Sigmoid colon (tissue), 7 donors: ENCODE measurements around the gene MYL3. TPM values are rescaled to one million over a fixed set of nuclear protein-coding genes. Genes with fewer than 3 reads are reported as not detected.

Experiments used
- DNase-seq: peaks from one replicate; pipeline ENCODE4 v3.0.0-alpha.2; 2019
- H3K27ac ChIP-seq, 4 donors: fragments of 200-600 bp; sonication (generic); one replicate each; pipeline ENCODE4 v1.5.1; 2016 to 2019; ENCODE audit warnings: mild to moderate bottlenecking in 1 of 4
- H3K27me3 ChIP-seq, 3 donors: fragments of 200-600 bp; sonication (generic); one replicate each; pipeline ENCODE4 v1.5.1; 2019; ENCODE audit warnings: mild to moderate bottlenecking in 1 of 3
- H3K36me3 ChIP-seq, 4 donors: fragments of 200-600 bp; sonication (generic); one replicate each; pipeline ENCODE4 v1.5.1; 2016 to 2019
- H3K4me1 ChIP-seq, 4 donors: fragments of 200-600 bp; sonication (generic); one replicate each; pipeline ENCODE4 v1.5.1; 2017 to 2019
- H3K4me3 ChIP-seq, 4 donors: fragments of 200-600 bp; sonication (generic); one replicate each; pipeline ENCODE4 v1.5.1; 2017 to 2019; ENCODE audit warnings: mild to moderate bottlenecking in 2 of 4, moderate library complexity in 1 of 4
- H3K9me3 ChIP-seq, 4 donors: fragments of 200-600 bp in 3 of 4; sonication (generic) in 3 of 4; one replicate each; pipeline versions ENCODE4 v1.5.1 to v1.6.1; 2013 to 2019
- EP300 ChIP-seq, 4 donors: sonication (generic); formaldehyde crosslinking; IDR thresholded peaks; one replicate each; pipeline ENCODE4 v1.6.1; 2017; ENCODE audit warnings: antibody characterized with exemption in 4 of 4
- POLR2A ChIP-seq, 2 donors: fragments of 450-650 bp; IDR thresholded peaks; one replicate each; pipeline ENCODE4 v1.6.1; 2016; ENCODE audit warnings: antibody characterized with exemption in 2 of 2, mild to moderate bottlenecking in 2 of 2, moderate library complexity in 2 of 2
- POLR2AphosphoS5 ChIP-seq, 4 donors: sonication (generic); formaldehyde crosslinking; IDR thresholded peaks; one replicate each; pipeline ENCODE4 v1.6.1; 2017; ENCODE audit warnings: antibody characterized with exemption in 4 of 4
- WGBS, 2 donors: extraction: QIAGEN DNeasy Blood & Tissue Kit; methylation state at CpG; one replicate each; pipeline ENCODE4 v1.1.7; 2013; 5-methylcytosine and 5-hydroxymethylcytosine counted together
- intact Hi-C: fragments of 100-400 bp; cut with DNase I; formaldehyde crosslinking; loops from one replicate; pipeline ENCODE4 v1.15.1; 2023
- polyA plus RNA-seq, 3 donors: library from polyadenylated mRNA; stranded (reverse); fragments of 200-250 nt; gene quantifications; one replicate each; pipeline ENCODE4 v1.2.3, GENCODE V29; 2013
- total RNA-seq, 4 donors: library from RNA; depleted of rRNA; stranded (reverse); fragments of >200 nt; gene quantifications; one replicate each; pipeline ENCODE4 v1.1.0, GENCODE V29; 2016
- TF ChIP-seq, protein P1 (sequence below), 4 experiments: fragments of 450-650 bp in 3 of 4; fragments of 200-600 bp in 1 of 4; IDR thresholded peaks; one replicate each; pipeline ENCODE4 v1.5.1; 2016 to 2019; ENCODE audit warnings: antibody characterized with exemption in 4 of 4, mild to moderate bottlenecking in 3 of 4, moderate library complexity in 2 of 4
- donor health status: healthy with polysubstance abuse.
- donor health status: Bipolar disorder and iron deficiency.
- donor health status: healthy.

MYL3 gene
- total and polyA plus RNA-seq, 7 donors = 1.5 to 11.8 (median 3.9) TPM

DNA sequence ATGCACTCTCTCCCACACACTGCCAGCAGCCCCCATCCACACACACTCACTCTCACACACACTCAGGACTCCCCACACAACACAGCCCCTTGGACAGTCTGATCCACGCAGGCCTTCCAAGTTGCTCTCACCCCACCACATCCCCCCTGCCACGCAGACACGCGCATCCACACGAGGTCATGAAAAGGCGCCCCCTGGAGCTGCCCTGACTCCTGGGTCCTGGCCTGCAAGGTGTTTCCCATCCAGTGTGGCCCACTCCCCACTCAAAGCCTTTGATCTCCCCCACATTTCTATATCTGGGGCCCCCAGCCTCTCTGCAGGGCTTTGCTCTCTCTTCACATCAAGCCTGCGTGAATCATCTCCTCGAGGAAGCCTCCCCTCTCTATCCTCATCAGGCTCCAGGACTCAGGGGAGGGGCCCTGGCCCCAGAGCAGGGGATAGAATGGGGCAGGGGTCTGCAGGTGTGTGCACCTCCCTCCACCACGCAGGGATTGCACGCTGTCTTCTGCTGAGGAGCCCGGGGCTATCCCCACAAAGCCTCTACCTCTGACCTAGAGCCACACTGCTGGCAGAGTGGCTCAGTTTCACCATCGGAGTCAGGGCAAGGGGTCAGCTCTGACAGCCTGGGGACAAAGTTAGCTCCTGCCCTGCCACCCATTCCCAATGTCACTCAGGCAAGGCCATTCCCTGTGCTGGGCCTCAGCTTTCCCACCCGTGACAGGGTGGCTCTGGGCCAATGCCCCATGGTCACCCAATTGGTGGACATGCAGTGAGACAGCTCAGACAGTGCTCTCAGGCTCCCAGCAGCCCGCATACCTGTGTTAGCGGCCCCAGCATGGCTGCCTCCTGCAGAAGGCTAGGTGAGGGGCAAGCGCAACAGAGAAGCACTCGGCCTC, 6.4 kb downstream of the MYL3 start:
- Histone ChIP-seq H3K4me3 (no peak overlapping the region), H3K36me3 (no peaks in the 10 kb centered on the region), H3K27me3 (no peaks in the 10 kb centered on the region), H3K27ac (no peak overlapping the region), H3K4me1 (no peaks in the 10 kb centered on the region), H3K9me3 (no peaks in the 10 kb centered on the region)
- TF ChIP-seq POLR2A (IDR thresholded peaks at IDR 0.05) (no peak), POLR2AphosphoS5 (IDR thresholded peaks at IDR 0.05) (no peak), EP300 (IDR thresholded peaks at IDR 0.05) (no peak)
- TF ChIP-seq, protein P1, sequence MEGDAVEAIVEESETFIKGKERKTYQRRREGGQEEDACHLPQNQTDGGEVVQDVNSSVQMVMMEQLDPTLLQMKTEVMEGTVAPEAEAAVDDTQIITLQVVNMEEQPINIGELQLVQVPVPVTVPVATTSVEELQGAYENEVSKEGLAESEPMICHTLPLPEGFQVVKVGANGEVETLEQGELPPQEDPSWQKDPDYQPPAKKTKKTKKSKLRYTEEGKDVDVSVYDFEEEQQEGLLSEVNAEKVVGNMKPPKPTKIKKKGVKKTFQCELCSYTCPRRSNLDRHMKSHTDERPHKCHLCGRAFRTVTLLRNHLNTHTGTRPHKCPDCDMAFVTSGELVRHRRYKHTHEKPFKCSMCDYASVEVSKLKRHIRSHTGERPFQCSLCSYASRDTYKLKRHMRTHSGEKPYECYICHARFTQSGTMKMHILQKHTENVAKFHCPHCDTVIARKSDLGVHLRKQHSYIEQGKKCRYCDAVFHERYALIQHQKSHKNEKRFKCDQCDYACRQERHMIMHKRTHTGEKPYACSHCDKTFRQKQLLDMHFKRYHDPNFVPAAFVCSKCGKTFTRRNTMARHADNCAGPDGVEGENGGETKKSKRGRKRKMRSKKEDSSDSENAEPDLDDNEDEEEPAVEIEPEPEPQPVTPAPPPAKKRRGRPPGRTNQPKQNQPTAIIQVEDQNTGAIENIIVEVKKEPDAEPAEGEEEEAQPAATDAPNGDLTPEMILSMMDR (IDR thresholded peaks at IDR 0.05) = no peak
- WGBS, 2 donors = 85 to 91% methylated on average over 17 of the region's 17 CpGs
- intact Hi-C loops = no loop called here
- DNase-seq = peak; percentile 46

DNA sequence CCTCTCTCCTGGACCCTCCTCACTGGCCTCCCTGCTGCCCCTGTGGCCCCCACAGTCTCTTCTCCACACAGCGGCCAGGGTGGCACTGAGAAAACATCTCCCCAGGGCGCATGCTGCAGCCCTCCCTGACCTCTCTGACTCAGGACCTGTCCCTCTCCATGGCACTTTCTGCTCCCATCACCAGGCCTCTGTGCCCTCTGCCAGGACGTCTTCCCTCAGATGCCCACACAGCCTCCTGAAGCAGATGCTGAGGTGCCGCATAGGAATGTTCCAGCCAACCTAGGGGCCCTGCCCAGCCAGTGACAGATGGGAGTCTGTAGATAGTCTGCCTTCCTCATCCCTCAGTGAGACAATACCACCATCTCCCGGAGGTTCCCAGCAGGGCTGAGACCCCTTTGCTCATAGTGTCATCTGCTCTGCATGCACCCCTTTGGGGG, 8.7 kb downstream of the MYL3 start:
- intact Hi-C loops = no loop called here

DNA sequence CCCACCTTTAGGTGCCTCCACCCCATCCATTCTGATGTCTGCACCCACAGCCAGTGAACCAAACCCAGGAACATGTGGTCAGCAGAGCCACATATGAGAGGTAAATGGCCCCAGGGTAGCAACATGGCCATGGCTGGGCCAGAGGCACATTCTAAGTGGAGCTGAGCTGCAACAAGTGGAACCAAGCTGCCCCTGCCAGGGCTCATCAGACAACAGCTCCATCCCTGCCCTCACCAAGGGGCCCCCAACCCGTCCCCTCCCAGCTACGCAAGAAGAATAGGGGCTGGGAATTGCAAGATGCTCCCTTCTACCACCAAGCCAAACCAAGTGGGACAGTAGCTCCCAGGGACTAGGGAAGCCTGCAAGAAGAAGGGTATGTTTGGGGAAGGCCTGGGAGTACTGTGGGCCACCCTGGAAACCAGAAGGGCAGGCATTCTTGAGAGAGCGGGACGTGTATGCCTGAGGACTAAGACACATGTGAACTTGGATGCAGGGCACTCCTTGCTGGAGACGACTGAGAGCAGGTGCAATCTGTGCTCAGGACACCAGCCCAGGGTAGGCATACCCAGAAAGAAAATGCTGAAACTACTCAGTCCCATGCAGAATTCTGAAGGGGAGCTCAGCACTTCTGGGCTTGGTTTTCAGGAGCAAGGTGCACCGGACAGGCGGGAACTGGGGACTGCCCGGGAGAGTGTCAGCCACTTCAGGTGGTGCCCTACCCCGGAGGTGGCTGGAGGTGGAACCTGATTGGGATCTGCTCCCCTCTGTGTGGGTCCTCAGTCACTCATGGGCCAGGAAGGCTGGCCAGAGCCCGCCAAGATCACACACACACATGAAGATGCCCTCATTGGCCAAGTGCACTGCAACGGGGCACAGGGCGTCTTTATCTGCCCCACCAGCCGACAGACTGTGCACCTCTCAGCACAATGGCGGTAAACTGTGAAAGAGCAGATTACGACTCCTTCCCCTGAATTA, 9.5 kb downstream of the MYL3 start:
- Histone ChIP-seq H3K36me3 (no peaks in the 10 kb centered on the region), H3K4me1 (no peaks in the 10 kb centered on the region), H3K27ac (no peak overlapping the region), H3K4me3 (no peak overlapping the region), H3K9me3 (no peaks in the 10 kb centered on the region), H3K27me3 (no peaks in the 10 kb centered on the region)
- WGBS, 2 donors = 85 to 90% methylated on average over 15 of the region's 15 CpGs
- TF ChIP-seq, protein P1 (IDR thresholded peaks at IDR 0.05) = no peak
- no peak for TF ChIP-seq EP300 (IDR thresholded peaks at IDR 0.05)
- intact Hi-C loops = no loop called here
- peak; percentile 34 for DNase-seq

More for the DNA sequence above, 8.7 kb downstream of the MYL3 start:
- DNase-seq = peak; percentile 37
- no peaks in the 10 kb centered on the region for H3K9me3 ChIP-seq
- no peaks in the 10 kb centered on the region for H3K4me1 ChIP-seq
- 84 to 91% methylated on average over 5 of the region's 5 CpGs for WGBS, 2 donors
- no peaks in the 10 kb centered on the region for H3K36me3 ChIP-seq
- H3K4me3 ChIP-seq = no peak overlapping the region
- no peaks in the 10 kb centered on the region for H3K27me3 ChIP-seq
- TF ChIP-seq EP300 (IDR thresholded peaks at IDR 0.05) = no peak
- no peak for TF ChIP-seq POLR2A (IDR thresholded peaks at IDR 0.05)
- TF ChIP-seq, protein P1 (IDR thresholded peaks at IDR 0.05) = no peak
- TF ChIP-seq POLR2AphosphoS5 (IDR thresholded peaks at IDR 0.05) = no peak
- no peak overlapping the region for H3K27ac ChIP-seq

DNA sequence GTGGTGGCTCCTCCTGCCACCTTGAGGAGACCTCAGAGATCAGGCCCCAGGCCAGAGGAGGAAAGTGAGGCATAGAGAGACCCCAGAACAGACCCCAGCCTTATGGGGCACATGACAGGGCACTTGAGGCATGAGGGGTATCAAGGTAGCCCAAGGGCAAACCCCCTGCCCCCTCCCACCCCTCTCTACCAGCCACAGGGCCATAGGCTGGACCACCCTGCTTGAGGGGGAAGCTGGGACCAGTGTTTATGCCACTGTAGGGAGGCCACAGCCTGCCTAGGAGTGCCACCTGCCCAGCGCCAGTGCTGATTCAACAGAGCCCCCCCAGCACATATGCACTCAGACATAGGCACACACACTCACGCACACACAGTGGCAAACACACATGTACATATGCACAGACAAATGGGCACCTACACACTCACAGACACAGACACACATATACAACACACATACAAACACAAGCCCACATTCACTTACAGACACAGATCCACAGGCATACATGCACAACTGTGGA, 10.3 kb downstream of the MYL3 start:
- 95 to 96% methylated on average over 2 of the region's 2 CpGs for WGBS, 2 donors

More for the DNA sequence above, 10.3 kb downstream of the MYL3 start:
- intact Hi-C loops = no loop called here
- no peak overlapping the region for H3K4me3 ChIP-seq
- H3K27me3 ChIP-seq = no peaks in the 10 kb centered on the region
- DNase-seq = no peak
- no peaks in the 10 kb centered on the region for H3K36me3 ChIP-seq
- H3K4me1 ChIP-seq = no peaks in the 10 kb centered on the region
- H3K27ac ChIP-seq = no peak overlapping the region
- TF ChIP-seq EP300 (IDR thresholded peaks at IDR 0.05) (no peak), POLR2A (IDR thresholded peaks at IDR 0.05) (no peak), POLR2AphosphoS5 (IDR thresholded peaks at IDR 0.05) (no peak)
- TF ChIP-seq, protein P1 (IDR thresholded peaks at IDR 0.05) = no peak
- H3K9me3 ChIP-seq = no peaks in the 10 kb centered on the region
